Activated T-cell treated with anti-CD3 and anti-CD28 coated beads, Interleukin-2, amount 50 U/mL, for 1 hour (primary cell): ENCODE data around the gene IL13.

Experiments
- DNase-seq: peaks from one replicate; pipeline ENCODE4 v3.0.0-alpha.2; 2020

IL13 gene

DNA sequence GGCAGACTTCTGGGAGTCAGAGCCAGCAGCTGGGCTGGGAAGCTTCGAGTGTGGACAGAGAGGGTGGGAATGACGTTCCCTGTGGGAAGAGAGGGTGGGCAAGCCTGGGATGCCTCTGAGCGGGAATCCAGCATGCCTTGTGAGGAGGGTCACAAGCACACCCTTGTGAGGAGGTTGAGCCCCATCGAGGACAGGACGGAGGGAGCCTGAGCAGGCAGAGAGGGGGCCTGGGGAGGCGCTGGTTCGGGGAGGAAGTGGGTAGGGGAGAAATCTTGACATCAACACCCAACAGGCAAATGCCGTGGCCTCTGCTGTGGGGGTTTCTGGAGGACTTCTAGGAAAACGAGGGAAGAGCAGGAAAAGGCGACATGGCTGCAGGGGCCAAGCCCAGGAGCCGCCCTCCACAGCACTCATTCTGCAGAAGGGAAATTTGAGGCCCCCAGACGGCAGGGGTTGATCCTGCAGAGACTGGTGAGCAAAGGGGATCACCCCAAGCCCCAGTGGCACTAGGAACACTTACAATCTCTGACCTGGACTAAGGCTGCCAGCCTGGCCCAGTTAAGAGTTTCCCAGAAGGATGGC lies 1.1 kb upstream of the IL13 start:
- DNase-seq: no peak

DNA sequence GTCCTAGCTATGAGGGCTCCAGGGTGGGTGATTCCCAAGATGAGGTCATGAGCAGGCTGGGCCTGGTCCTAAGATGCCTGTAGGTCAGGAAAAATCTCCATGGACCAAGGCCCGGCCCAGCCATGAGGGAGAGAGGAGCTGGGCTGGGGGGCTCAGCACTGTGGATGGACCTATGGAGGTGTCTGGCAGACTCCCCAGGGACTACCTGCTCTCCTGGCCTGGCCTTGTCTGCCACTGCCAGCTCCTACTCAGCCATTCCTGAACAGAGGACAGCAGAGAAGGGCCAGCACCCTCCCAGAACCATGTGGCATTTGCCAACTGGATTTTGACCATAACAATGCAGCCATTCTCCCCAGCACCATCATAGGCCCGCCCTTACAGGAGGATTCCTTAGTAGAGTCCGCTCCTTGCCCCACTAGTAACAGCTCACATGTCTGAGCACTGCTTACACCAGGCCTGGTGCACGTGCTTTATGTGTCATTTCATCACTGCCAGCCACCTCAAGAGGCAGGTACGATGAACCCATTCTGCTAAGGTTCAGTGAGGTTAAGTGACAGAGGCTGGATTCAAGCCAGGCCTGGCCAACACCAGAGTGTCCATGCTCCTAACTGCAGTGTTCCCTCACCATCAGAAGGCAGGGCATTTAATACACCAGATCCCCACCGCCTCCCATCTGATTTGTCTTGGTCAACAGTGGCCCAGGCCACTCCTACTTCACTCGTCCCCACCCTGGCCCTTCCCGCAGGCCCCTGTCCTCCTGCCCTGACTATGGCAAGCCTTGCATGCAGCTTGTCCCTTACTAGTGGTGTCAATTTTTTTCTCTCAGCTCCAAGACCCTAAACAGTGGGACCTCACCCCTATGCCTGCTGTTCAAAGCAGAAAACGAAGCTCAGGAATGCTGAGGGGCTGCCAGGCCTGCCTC lies 669 bp downstream of the IL13 start:
- DNase-seq: no peak

DNA sequence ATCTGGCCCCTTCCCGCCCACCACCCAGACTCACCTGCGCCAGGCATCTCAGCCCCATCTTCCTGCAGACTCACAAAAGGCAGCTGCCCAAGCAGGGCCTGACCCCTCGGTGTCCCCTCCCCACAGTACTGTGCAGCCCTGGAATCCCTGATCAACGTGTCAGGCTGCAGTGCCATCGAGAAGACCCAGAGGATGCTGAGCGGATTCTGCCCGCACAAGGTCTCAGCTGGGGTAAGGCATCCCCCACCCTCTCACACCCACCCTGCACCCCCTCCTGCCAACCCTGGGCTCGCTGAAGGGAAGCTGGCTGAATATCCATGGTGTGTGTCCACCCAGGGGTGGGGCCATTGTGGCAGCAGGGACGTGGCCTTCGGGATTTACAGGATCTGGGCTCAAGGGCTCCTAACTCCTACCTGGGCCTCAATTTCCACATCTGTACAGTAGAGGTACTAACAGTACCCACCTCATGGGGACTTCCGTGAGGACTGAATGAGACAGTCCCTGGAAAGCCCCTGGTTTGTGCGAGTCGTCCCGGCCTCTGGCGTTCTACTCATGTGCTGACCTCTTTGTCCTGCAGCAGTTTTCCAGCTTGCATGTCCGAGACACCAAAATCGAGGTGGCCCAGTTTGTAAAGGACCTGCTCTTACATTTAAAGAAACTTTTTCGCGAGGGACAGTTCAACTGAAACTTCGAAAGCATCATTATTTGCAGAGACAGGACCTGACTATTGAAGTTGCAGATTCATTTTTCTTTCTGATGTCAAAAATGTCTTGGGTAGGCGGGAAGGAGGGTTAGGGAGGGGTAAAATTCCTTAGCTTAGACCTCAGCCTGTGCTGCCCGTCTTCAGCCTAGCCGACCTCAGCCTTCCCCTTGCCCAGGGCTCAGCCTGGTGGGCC lies 1.9 kb downstream of the IL13 start:
- DNase-seq: no peak

DNA sequence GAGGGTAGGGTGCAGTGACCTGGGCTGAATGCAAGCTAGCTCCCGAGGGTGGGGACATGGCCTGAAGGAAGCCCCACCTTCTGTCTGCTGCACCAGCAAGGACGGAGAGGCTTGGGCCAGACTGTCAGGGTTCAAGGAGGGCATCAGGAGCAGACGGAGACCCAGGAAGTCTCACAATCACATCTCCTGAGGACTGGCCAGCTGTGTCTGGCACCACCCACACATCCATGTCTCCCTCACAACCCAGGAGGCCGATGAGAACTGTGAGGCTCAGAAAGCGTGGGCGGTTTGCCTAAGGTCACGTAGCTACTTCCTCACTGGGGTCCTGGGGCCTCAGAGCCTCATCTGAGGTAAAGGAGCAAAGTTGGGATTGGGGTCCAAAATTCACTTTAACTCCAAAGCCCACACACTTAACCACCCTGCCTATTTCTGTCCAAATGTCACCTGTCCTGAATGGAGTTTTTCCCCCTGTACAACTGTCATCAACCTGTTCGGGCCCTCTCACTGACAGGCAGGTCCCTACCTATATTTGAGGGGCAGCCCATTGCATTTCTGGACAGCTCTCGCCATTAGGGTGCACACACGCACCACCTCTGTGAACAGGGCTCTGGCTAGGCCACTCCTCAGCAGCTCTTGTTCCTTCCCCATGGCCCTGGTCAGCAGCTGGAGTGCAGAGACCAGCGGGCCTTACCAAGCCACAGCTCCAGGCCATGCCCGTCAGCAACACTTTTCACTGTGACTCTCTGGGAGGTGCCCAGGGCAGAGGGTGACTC lies 3.4 kb downstream of the IL13 start:
- DNase-seq: no peak

GRCh38 chr5:132662004-132662401 lies 4.0 kb downstream of the IL13 start:
- no peak for DNase-seq

- no peak for DNase-seq
Observed at GRCh38 chr5:132662925-132663770, 5.2 kb downstream of the IL13 start.

DNA sequence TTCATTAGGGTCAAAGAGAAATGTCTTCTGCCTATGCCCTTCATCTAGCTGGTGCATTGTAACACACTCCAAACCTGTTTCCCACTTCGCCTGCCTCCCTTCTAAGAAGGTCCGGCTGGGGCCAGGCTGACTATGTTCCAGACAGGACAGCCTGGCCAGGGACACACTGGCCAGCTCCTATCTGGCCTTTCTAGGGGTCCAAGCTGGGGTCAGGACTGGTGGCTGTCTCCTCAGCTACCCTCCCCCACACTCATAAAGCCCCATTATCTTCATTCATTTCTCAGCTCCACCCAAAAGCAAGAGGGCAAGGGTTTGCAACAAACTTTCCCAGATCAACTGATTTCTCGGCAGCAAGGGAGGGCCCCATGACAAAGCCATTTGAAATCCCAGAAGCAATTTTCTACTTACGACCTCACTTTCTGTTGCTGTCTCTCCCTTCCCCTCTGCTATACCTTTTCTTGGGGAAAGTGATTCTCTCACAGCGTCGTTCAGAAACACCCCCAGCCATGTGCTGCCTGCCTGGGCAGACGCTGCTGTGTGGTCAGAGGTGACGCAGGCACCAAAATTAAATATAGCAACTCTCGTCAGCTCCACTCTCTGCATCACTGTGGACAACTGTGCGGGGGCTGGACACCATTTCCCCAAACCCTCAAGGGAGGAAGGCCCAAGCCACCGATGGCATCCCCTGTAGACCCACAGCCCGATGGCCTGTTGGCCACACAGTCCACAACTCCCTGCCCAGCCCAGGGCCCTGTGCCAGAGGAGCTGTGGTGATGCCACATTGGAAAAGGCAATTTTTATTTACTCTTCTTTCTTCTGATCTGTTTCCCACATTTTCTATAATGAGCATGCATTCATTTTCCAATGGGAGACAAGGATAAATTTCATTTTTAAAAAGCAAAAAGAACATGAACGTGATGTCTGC lies 6.1 kb downstream of the IL13 start:
- DNase-seq: no peak

GRCh38 chr5:132664696-132665209 lies 6.8 kb downstream of the IL13 start:
- no peak for DNase-seq

DNA sequence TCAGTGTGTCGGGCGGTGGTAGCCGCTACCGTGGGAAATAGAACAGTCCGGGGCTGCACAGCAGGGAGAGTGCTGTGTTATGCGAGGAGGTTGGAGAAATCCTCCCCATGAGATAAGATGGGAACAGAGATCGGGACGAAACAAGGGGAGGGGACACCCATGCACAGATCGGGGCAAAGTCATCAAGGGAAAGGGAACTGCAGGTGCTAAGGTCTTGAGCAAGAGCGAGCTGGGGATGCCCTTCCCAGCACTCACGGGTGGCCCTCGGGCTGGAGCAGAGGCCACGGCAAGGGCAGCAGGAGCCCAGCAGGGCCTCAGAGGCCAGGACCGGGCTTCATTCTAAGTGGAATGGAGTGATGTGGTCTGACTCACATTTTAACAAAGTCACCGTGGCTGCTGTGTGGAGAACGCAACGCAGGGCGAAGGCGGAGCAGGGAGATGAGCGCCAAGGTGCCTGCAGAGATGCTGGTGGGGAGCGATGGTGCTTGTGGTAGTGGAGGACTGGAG lies 7.7 kb downstream of the IL13 start:
- no peak for DNase-seq

DNA sequence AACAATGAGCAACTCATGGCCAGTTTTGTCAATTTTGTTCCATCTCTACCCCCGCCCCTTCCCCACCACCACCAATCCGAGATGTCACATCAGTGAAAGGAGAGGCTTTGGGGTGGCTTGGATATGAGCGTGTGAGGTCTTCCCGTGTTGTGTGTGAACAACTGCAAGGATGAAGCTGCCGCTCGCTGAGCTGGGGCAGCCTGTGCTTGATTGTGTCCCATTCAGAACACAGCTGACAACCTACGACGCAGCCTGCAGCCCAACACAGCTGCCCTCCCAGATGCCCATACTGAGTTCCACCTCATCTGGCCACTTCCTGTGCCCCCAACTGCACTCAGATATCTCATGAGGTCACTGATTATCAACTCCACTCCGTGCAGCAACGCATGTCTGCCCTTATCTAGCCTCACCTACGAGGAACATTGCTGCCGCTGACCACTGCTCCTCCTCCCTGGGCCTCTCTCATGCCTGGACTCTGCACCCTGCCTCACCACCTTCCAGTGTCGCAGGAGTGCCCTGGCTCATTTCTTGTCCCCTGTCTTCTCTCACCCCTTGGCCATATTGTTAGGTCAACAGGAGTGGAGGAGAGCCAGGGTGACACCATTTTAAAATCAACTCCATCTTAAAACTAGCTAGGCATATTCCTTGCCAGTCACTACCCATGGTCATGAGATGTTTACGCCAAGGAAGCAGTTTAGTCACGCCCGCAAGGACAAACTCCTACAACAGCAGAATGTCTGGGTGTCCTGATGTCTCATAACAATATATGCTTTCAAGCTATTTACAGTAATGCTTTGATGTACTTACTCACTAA lies 8.5 kb downstream of the IL13 start:
- no peak for DNase-seq

DNA sequence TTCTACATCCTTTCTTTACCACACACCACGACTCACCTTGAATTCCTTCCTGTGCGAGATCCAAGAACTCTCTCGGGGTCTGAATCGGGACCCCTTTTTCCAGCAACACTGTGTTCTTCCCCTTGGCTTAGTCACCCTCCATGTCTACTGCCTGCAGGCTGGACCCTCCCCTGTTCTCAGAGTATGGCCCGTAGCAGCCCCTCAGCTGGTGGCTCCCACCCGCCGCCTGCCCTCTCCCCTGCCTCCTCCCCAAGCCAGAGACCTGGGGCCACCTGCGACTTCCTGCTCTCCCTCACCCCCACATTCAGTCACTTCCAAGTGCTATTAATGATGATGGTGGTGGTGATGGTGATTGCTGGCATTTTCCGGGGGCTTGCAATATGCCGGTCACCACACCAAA lies 9.3 kb downstream of the IL13 start:
- no peak for DNase-seq

GRCh38 chr5:132667761-132668705 lies 10.1 kb downstream of the IL13 start:
- no peak for DNase-seq

GRCh38 chr5:132668706-132669454 lies 10.9 kb downstream of the IL13 start:
- no peak for DNase-seq

DNA sequence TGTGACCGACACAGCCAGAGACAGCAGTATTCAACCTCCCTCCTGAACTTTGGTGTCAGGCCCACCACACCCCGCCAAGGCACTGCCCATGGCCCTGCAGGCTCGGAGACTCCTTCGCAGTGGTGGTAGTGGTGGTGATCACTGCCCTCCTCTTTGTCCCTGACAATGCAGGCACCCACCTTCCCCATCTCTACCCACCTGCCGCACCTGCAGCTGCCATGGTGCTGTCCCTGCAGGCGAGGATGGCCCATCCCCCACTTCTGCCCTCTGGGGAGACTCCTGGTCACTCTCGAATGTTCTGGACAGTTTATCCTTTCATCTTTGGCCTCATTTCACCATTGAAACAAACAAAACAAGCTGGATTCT lies 11.5 kb downstream of the IL13 start:
- DNase-seq: no peak

GRCh38 chr5:132669966-132670882 lies 12.3 kb downstream of the IL13 start:
- no peak for DNase-seq

DNA sequence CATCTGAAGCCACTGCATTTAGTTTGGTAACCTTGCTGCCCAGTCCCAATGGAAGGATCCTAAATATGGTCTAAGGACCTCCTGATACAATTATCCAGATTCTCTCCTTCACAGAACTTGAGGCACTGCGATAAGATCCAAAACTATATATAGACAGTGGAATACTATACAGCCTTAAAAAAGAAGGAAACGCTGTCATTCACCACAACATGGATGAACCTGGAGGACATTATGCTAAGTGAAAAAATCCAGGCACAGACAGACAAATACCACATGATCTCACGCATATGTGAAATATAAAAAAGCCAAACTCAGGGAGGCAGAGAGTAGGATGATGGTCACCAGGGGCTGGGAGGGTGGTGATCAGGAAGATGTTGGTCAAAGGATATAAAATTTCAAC lies 13.0 kb downstream of the IL13 start:
- no peak for DNase-seq
